A673 (cell line): ENCODE data around the gene ERVK3-1. TPM values are rescaled to one million over a fixed set of nuclear protein-coding genes. Genes with fewer than 3 reads are reported as not detected.

ENCODE experiments used
- BruUV-seq: library from RNA; stranded (reverse); fragments of 400-500 nt; replicated peaks from 2 replicates; lab custom pipeline; 2021; lab: Mats Ljungman, UMichigan
- CTCF ChIA-PET: fragments of 300-600 bp; sonication (Branson Sonifier 250); formaldehyde crosslinking; loops from one replicate; lab custom pipeline; 2022; ENCODE audit warnings: antibody characterized with exemption; lab: Charles Lee
- POLR2A ChIA-PET: fragments of 300-600 bp; sonication (Branson Sonifier 250); formaldehyde crosslinking; loops from one replicate; lab custom pipeline; 2022; ENCODE audit warnings: antibody characterized with exemption; ENCODE audit not compliant: low non-redundant PET; lab: Charles Lee
- DNase-seq: peaks from one replicate; pipeline ENCODE4 v3.0.0-alpha.2; 2015; ENCODE audit warnings: low spot score
- H3K27ac ChIP-seq: fragments of 200-600 bp; sonication (generic); 2 replicates; pipeline ENCODE4 v1.5.1; 2016; ENCODE audit warnings: mixed run types, low read depth, mild to moderate bottlenecking, mixed read lengths, antibody characterized with exemption, low read length; ENCODE audit not compliant: poor library complexity, severe bottlenecking
- H3K27me3 ChIP-seq: fragments of 200-600 bp; sonication (generic); replicated peaks from 2 replicates; pipeline ENCODE4 v1.6.1; 2017; ENCODE audit warnings: mixed run types, low read depth, mild to moderate bottlenecking, mixed read lengths, antibody characterized with exemption, low read length; ENCODE audit not compliant: insufficient read depth, poor library complexity
- H3K36me3 ChIP-seq: fragments of 200-600 bp; sonication (generic); 2 replicates; pipeline ENCODE4 v1.6.1; 2016; ENCODE audit warnings: mixed run types, mild to moderate bottlenecking, mixed read lengths, antibody characterized with exemption, low read length; ENCODE audit not compliant: insufficient read depth, poor library complexity, severe bottlenecking
- H3K4me1 ChIP-seq: fragments of 200-600 bp; sonication (generic); 2 replicates; pipeline ENCODE4 v1.6.1; 2017; ENCODE audit warnings: mixed run types, mild to moderate bottlenecking, mixed read lengths, antibody characterized with exemption, low read length; ENCODE audit not compliant: insufficient read depth, poor library complexity, severe bottlenecking
- H3K4me3 ChIP-seq: fragments of 200-600 bp; sonication (generic); 2 replicates; pipeline ENCODE4 v1.5.1; 2016; ENCODE audit warnings: low read depth, mixed run types, mild to moderate bottlenecking, mixed read lengths, low read length; ENCODE audit not compliant: poor library complexity, severe bottlenecking
- H3K9me3 ChIP-seq: fragments of 200-600 bp; sonication (generic); 2 replicates; pipeline ENCODE4 v1.6.1; 2016; ENCODE audit warnings: mixed run types, low read depth, mild to moderate bottlenecking, mixed read lengths, antibody characterized with exemption, low read length; ENCODE audit not compliant: poor library complexity, severe bottlenecking
- CTCF ChIP-seq: fragments of 300-800, 200-600 bp; sonication (generic); conservative IDR thresholded peaks from 2 replicates; pipeline ENCODE4 v1.5.1; 2017; ENCODE audit warnings: low read depth, mild to moderate bottlenecking, antibody characterized with exemption, low read length, moderate library complexity, mixed read lengths
- EZH2 ChIP-seq: fragments of 200-600 bp; sonication (generic); IDR thresholded peaks from 2 replicates; pipeline ENCODE4 v1.6.1; 2017; ENCODE audit warnings: borderline replicate concordance, low read depth, mild to moderate bottlenecking, mixed read lengths, antibody characterized with exemption, low read length; ENCODE audit not compliant: poor library complexity, severe bottlenecking
- intact Hi-C: fragments of 100-400 bp; cut with micrococcal nuclease; formaldehyde crosslinking; loops from one replicate; pipeline ENCODE4 v1.10.0; 2022; ENCODE audit not compliant: unreplicated experiment
- total RNA-seq: library from RNA; stranded (reverse); gene quantifications from 2 replicates; pipeline ENCODE4 v1.2.3, GENCODE V29; 2021

ERVK3-1 gene
- total RNA-seq, 1 experiment from 2014 or later = 77.1 TPM

- ChIA-PET POLR2A (no interaction called here), CTCF (interaction anchor here (0.6 kb wide), 1 partner anchor 167 kb away, joined by 3 read pairs; no protein-coding TSS in a partner anchor)
- no TSS peak for BruUV-seq
- intact Hi-C loops = no loop called here
- H3K9me3 ChIP-seq = no peaks in the 10 kb centered on the region
- peaks cover 62% of the 10 kb centered on the region for H3K36me3 ChIP-seq
- DNase-seq = no peak
- H3K27me3 ChIP-seq = no peaks in the 10 kb centered on the region
- peaks cover 8% of the 10 kb centered on the region for H3K4me1 ChIP-seq
- H3K27ac ChIP-seq = no peak overlapping the region
- TF ChIP-seq CTCF = no peak
- TF ChIP-seq EZH2 = no peak
- no peak overlapping the region for H3K4me3 ChIP-seq
These were observed 6.2 kb downstream of the ERVK3-1 start for GRCh38 chr19:58311345-58311865.

GRCh38 chr19:58315580-58315979 lies 10.4 kb downstream of the ERVK3-1 start:
- Histone ChIP-seq H3K4me3 (no peak overlapping the region), H3K36me3 (peaks cover 36% of the 10 kb centered on the region), H3K27ac (no peak overlapping the region), H3K4me1 (no peaks in the 10 kb centered on the region), H3K27me3 (no peaks in the 10 kb centered on the region), H3K9me3 (no peaks in the 10 kb centered on the region)
- no peak for DNase-seq
- CTCF ChIA-PET = no interaction called here
- intact Hi-C loops = no loop called here
- no peak for TF ChIP-seq EZH2
- no peak for TF ChIP-seq CTCF
- POLR2A ChIA-PET = no interaction called here
- BruUV-seq = no TSS peak

DNA sequence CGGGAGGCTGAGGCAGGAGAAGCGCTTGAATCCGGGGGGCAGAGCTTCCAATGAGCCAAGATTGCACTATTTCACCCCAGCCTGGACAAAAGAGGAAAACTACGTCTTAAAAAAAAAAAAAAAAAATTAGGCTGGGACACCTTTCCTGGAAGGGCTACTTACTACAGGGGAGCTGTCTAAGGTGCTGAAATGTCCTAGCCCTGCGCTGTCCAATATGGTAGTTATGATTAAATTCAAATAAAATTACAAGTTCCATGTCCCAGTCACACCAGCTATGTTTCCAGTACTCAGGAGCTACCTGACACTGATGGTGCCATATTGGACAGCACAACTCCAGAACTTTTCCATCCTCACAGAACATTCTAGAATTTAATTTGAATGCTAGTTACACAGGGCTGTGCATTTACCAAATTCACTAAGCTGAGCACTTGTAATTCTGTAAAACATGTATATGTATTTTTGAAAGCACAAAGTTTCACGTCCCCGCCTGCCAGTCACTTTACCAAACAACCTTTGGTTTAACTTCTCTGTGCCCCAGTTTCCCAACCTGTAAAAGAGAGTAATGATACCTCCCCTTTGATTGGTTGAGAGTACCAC lies 12.4 kb downstream of the ERVK3-1 start:
- H3K27ac ChIP-seq = no peak overlapping the region
- DNase-seq = peak; percentile 33
- intact Hi-C loops = no loop called here
- no peaks in the 10 kb centered on the region for H3K9me3 ChIP-seq
- peaks cover 21% of the 10 kb centered on the region for H3K36me3 ChIP-seq
- no peaks in the 10 kb centered on the region for H3K27me3 ChIP-seq
- TF ChIP-seq CTCF (no peak), EZH2 (no peak)
- H3K4me1 ChIP-seq = no peaks in the 10 kb centered on the region
- no TSS peak for BruUV-seq
- POLR2A ChIA-PET = interaction anchor here (0.5 to 0.6 kb wide), 2 partner anchors 11 to 32 kb away, joined by 8 to 11 read pairs; no protein-coding TSS in a partner anchor
- H3K4me3 ChIP-seq = no peak overlapping the region
- CTCF ChIA-PET = no interaction called here
